ENCODE measurements around the gene INS.
"Not testable (repeated sequence)": the region's sequence is repeated elsewhere in the genome, so short reads cannot be mapped to it uniquely, and the experiment has no call there.

Gene INS

GRCh38 chr11:2198621-2199365, 37.8 kb upstream of the INS start:
- DNase-seq, result no peak

- no peak for DNase-seq
Observed at GRCh38 chr11:2197771-2198520, 36.9 kb upstream of the INS start.

GRCh38 chr11:2196970-2197770, 36.2 kb upstream of the INS start:
- peak; percentile 56 for DNase-seq

- no peak for DNase-seq
Observed at GRCh38 chr11:2195756-2196088, 34.7 kb upstream of the INS start.

GRCh38 chr11:2194877-2195755, 34.1 kb upstream of the INS start:
- no peak for DNase-seq

GRCh38 chr11:2193888-2194595, 33.0 kb upstream of the INS start:
- DNase-seq, result not testable (repeated sequence)

GRCh38 chr11:2193099-2193887, 32.3 kb upstream of the INS start:
- DNase-seq, result no peak

- no peak for DNase-seq
Observed at GRCh38 chr11:2192435-2192834, 31.4 kb upstream of the INS start.

- DNase-seq, result no peak
Observed at GRCh38 chr11:2191883-2192282, 30.9 kb upstream of the INS start.

GRCh38 chr11:2190657-2191471, 29.9 kb upstream of the INS start:
- DNase-seq, result peak; percentile 60

GRCh38 chr11:2189938-2190656, 29.1 kb upstream of the INS start:
- no peak for DNase-seq

- DNase-seq, result peak; percentile 23
Observed at GRCh38 chr11:2188745-2189144, 27.7 kb upstream of the INS start.

- DNase-seq, result no peak
Observed at GRCh38 chr11:2187280-2187707, 26.3 kb upstream of the INS start.

GRCh38 chr11:2186669-2187279, 25.8 kb upstream of the INS start:
- peak; percentile 25 for DNase-seq

GRCh38 chr11:2185324-2186085, 24.5 kb upstream of the INS start:
- no peak for DNase-seq

GRCh38 chr11:2182692-2183474, 21.9 kb upstream of the INS start:
- DNase-seq, result no peak

- DNase-seq, result no peak
Observed at GRCh38 chr11:2182075-2182474, 21.1 kb upstream of the INS start.
